ENCODE data around the gene SCUBE1.

SCUBE1 gene

GRCh38 chr22:43270949-43271348, 72.2 kb downstream of the SCUBE1 start:
- no peak overlapping the region for H2BK120ac ChIP-seq (ENCODE audit: low read depth, low read length)
- H3K18ac ChIP-seq (ENCODE audit: low read length) = no peak overlapping the region
- H3K79me1 ChIP-seq (ENCODE audit: low read depth, low read length) = peaks cover 18% of the 10 kb centered on the region
- H3K9me3 ChIP-seq (replicated peaks in 1 of 2; ENCODE audit: control insufficient read depth in 2 of 2, insufficient read depth in 1 of 2, low read depth in 1 of 2, low read length in 2 of 2) = peaks cover 0 to 4% of the 10 kb centered on the region in 2 donors
- H2AK5ac ChIP-seq (ENCODE audit: low read depth, low read length) = no peak overlapping the region
- H3K36me3 ChIP-seq (replicated peaks in 1 of 2; ENCODE audit: control insufficient read depth in 2 of 2, insufficient read depth in 2 of 2, low read length in 2 of 2) = peaks cover 0 to 8% of the 10 kb centered on the region in 2 donors
- no peak overlapping the region for H3K23ac ChIP-seq (ENCODE audit: low read depth, low read length, poor library complexity)
- H2BK15ac ChIP-seq (ENCODE audit: low read length) = no peak overlapping the region
- H4K91ac ChIP-seq (ENCODE audit: low read depth, low read length, poor library complexity) = no peak overlapping the region
- no peak overlapping the region for H2BK5ac ChIP-seq (ENCODE audit: low read length)
- WGBS, 2 donors (ENCODE audit: extremely low coverage in 2 of 2, insufficient read length in 2 of 2, insufficient replicate concordance in 1 of 2) = no CpG with 5 or more reads among the region's 7 CpGs
- DNase-seq (ENCODE audit: low spot score) = no peak
- H2AFZ ChIP-seq (ENCODE audit: low read length) = no peak overlapping the region
- H3K4me3 ChIP-seq (ENCODE audit: low read length in 2 of 2) = no peak overlapping the region
- no peak overlapping the region for H4K8ac ChIP-seq (ENCODE audit: low read depth, low read length)
- no peak overlapping the region for H3K27ac ChIP-seq (replicated peaks; ENCODE audit: low read length)
- peak overlapping the region; percentile 7 for H3K9ac ChIP-seq (ENCODE audit: low read depth, low read length, poor library complexity)
- H2BK12ac ChIP-seq (ENCODE audit: low read length) = no peak overlapping the region
- no peak overlapping the region for H3K4me2 ChIP-seq (ENCODE audit: insufficient read depth, low read length, poor library complexity, severe bottlenecking)
- H3K27me3 ChIP-seq (ENCODE audit: control insufficient read depth in 3 of 3, insufficient read depth in 3 of 3, low read depth in 1 of 3, low read length in 3 of 3) = peaks cover 0 to 77% (median 0%) of the 10 kb centered on the region in 3 experiments
- H3K4me1 ChIP-seq (ENCODE audit: control insufficient read depth in 2 of 2, insufficient read depth in 1 of 2, low read depth in 1 of 2, low read length in 2 of 2) = peaks cover 26 to 32% of the 10 kb centered on the region in 2 donors
- H3K14ac ChIP-seq (ENCODE audit: low read length) = no peak overlapping the region
- H3K4ac ChIP-seq (ENCODE audit: low read length) = no peak overlapping the region

- Histone ChIP-seq H2BK5ac (ENCODE audit: low read length) (no peak overlapping the region), H3K4me3 (ENCODE audit: low read length in 2 of 2) (no peak overlapping the region), H2AFZ (ENCODE audit: low read length) (no peak overlapping the region), H3K4me1 (ENCODE audit: control insufficient read depth in 2 of 2, insufficient read depth in 1 of 2, low read depth in 1 of 2, low read length in 2 of 2) (peaks cover 23 to 26% of the 10 kb centered on the region in 2 donors), H3K14ac (ENCODE audit: low read length) (no peak overlapping the region), H3K27ac (replicated peaks; ENCODE audit: low read length) (no peak overlapping the region), H3K18ac (ENCODE audit: low read length) (no peak overlapping the region), H3K23ac (ENCODE audit: low read depth, low read length, poor library complexity) (no peak overlapping the region), H3K36me3 (replicated peaks in 1 of 2; ENCODE audit: control insufficient read depth in 2 of 2, insufficient read depth in 2 of 2, low read length in 2 of 2) (peaks cover 0 to 7% of the 10 kb centered on the region in 2 donors), H3K27me3 (ENCODE audit: control insufficient read depth in 3 of 3, insufficient read depth in 3 of 3, low read depth in 1 of 3, low read length in 3 of 3) (peaks cover 0 to 76% (median 0%) of the 10 kb centered on the region in 3 experiments), H3K4ac (ENCODE audit: low read length) (no peak overlapping the region), H2AK5ac (ENCODE audit: low read depth, low read length) (no peak overlapping the region), H3K9ac (ENCODE audit: low read depth, low read length, poor library complexity) (no peak overlapping the region), H2BK120ac (ENCODE audit: low read depth, low read length) (no peak overlapping the region), H3K79me1 (ENCODE audit: low read depth, low read length) (peaks cover 18% of the 10 kb centered on the region), H3K9me3 (replicated peaks in 1 of 2; ENCODE audit: control insufficient read depth in 2 of 2, insufficient read depth in 1 of 2, low read depth in 1 of 2, low read length in 2 of 2) (peaks cover 0 to 4% of the 10 kb centered on the region in 2 donors), H2BK15ac (ENCODE audit: low read length) (no peak overlapping the region), H4K91ac (ENCODE audit: low read depth, low read length, poor library complexity) (no peak overlapping the region), H2BK12ac (ENCODE audit: low read length) (no peak overlapping the region), H4K8ac (ENCODE audit: low read depth, low read length) (no peak overlapping the region), H3K4me2 (ENCODE audit: insufficient read depth, low read length, poor library complexity, severe bottlenecking) (no peak overlapping the region)
- no peak for DNase-seq (ENCODE audit: low spot score)
- no CpG with 5 or more reads among the region's 13 CpGs for WGBS, 2 donors (ENCODE audit: extremely low coverage in 2 of 2, insufficient read length in 2 of 2, insufficient replicate concordance in 1 of 2)
Measured at GRCh38 chr22:43270314-43270908, 72.8 kb downstream of the SCUBE1 start.

- H3K79me1 ChIP-seq (ENCODE audit: low read depth, low read length) = peaks cover 18% of the 10 kb centered on the region
- H2AK5ac ChIP-seq (ENCODE audit: low read depth, low read length) = no peak overlapping the region
- no peak overlapping the region for H3K4me2 ChIP-seq (ENCODE audit: insufficient read depth, low read length, poor library complexity, severe bottlenecking)
- no peak overlapping the region for H3K4ac ChIP-seq (ENCODE audit: low read length)
- no peak overlapping the region for H4K8ac ChIP-seq (ENCODE audit: low read depth, low read length)
- no peak overlapping the region for H4K91ac ChIP-seq (ENCODE audit: low read depth, low read length, poor library complexity)
- H3K27ac ChIP-seq (replicated peaks; ENCODE audit: low read length) = peak overlapping the region; percentile 11
- H3K4me3 ChIP-seq (ENCODE audit: low read length in 2 of 2) = no peak overlapping the region
- no peak overlapping the region for H2BK15ac ChIP-seq (ENCODE audit: low read length)
- no peak overlapping the region for H3K14ac ChIP-seq (ENCODE audit: low read length)
- DNase-seq (ENCODE audit: low spot score) = no peak
- WGBS, 2 donors (ENCODE audit: extremely low coverage in 2 of 2, insufficient read length in 2 of 2, insufficient replicate concordance in 1 of 2) = no CpG with 5 or more reads among the region's 14 CpGs
- H3K18ac ChIP-seq (ENCODE audit: low read length) = no peak overlapping the region
- peaks cover 19 to 22% of the 10 kb centered on the region in 2 donors for H3K4me1 ChIP-seq (ENCODE audit: control insufficient read depth in 2 of 2, insufficient read depth in 1 of 2, low read depth in 1 of 2, low read length in 2 of 2)
- H3K27me3 ChIP-seq (ENCODE audit: control insufficient read depth in 3 of 3, insufficient read depth in 3 of 3, low read depth in 1 of 3, low read length in 3 of 3) = peaks cover 0 to 76% (median 0%) of the 10 kb centered on the region in 3 experiments
- no peak overlapping the region for H2BK120ac ChIP-seq (ENCODE audit: low read depth, low read length)
- peak overlapping the region; percentile 17 for H2AFZ ChIP-seq (ENCODE audit: low read length)
- H3K23ac ChIP-seq (ENCODE audit: low read depth, low read length, poor library complexity) = no peak overlapping the region
- peaks cover 0 to 4% of the 10 kb centered on the region in 2 donors for H3K9me3 ChIP-seq (replicated peaks in 1 of 2; ENCODE audit: control insufficient read depth in 2 of 2, insufficient read depth in 1 of 2, low read depth in 1 of 2, low read length in 2 of 2)
- no peak overlapping the region for H2BK5ac ChIP-seq (ENCODE audit: low read length)
- H2BK12ac ChIP-seq (ENCODE audit: low read length) = no peak overlapping the region
- no peak overlapping the region for H3K9ac ChIP-seq (ENCODE audit: low read depth, low read length, poor library complexity)
- peaks cover 0 to 7% of the 10 kb centered on the region in 2 donors for H3K36me3 ChIP-seq (replicated peaks in 1 of 2; ENCODE audit: control insufficient read depth in 2 of 2, insufficient read depth in 2 of 2, low read length in 2 of 2)
Measured at GRCh38 chr22:43269646-43270045, 73.5 kb downstream of the SCUBE1 start.

GRCh38 chr22:43269246-43269645, 73.9 kb downstream of the SCUBE1 start:
- DNase-seq (ENCODE audit: low spot score) = peak; percentile 54
- Histone ChIP-seq H2BK15ac (ENCODE audit: low read length) (no peak overlapping the region), H3K4me3 (ENCODE audit: low read length in 2 of 2) (no peak overlapping the region), H2BK5ac (ENCODE audit: low read length) (no peak overlapping the region), H4K8ac (ENCODE audit: low read depth, low read length) (no peak overlapping the region), H4K91ac (ENCODE audit: low read depth, low read length, poor library complexity) (no peak overlapping the region), H2AK5ac (ENCODE audit: low read depth, low read length) (no peak overlapping the region), H3K4me2 (ENCODE audit: insufficient read depth, low read length, poor library complexity, severe bottlenecking) (no peak overlapping the region), H2AFZ (ENCODE audit: low read length) (peak overlapping the region; percentile 17), H3K9ac (ENCODE audit: low read depth, low read length, poor library complexity) (no peak overlapping the region), H3K27ac (replicated peaks; ENCODE audit: low read length) (peak overlapping the region; percentile 16), H2BK12ac (ENCODE audit: low read length) (no peak overlapping the region), H2BK120ac (ENCODE audit: low read depth, low read length) (no peak overlapping the region), H3K23ac (ENCODE audit: low read depth, low read length, poor library complexity) (peak overlapping the region; percentile 32), H3K9me3 (replicated peaks in 1 of 2; ENCODE audit: control insufficient read depth in 2 of 2, insufficient read depth in 1 of 2, low read depth in 1 of 2, low read length in 2 of 2) (peaks cover 0 to 4% of the 10 kb centered on the region in 2 donors), H3K27me3 (ENCODE audit: control insufficient read depth in 3 of 3, insufficient read depth in 3 of 3, low read depth in 1 of 3, low read length in 3 of 3) (peaks cover 0 to 76% (median 0%) of the 10 kb centered on the region in 3 experiments), H3K18ac (ENCODE audit: low read length) (peak overlapping the region; percentile 75), H3K14ac (ENCODE audit: low read length) (peak overlapping the region; percentile 39), H3K4ac (ENCODE audit: low read length) (no peak overlapping the region), H3K79me1 (ENCODE audit: low read depth, low read length) (peaks cover 18% of the 10 kb centered on the region), H3K36me3 (replicated peaks in 1 of 2; ENCODE audit: control insufficient read depth in 2 of 2, insufficient read depth in 2 of 2, low read length in 2 of 2) (peaks cover 0 to 7% of the 10 kb centered on the region in 2 donors), H3K4me1 (ENCODE audit: control insufficient read depth in 2 of 2, insufficient read depth in 1 of 2, low read depth in 1 of 2, low read length in 2 of 2) (peaks cover 18 to 22% of the 10 kb centered on the region in 2 donors)
- WGBS, 2 donors (ENCODE audit: extremely low coverage in 2 of 2, insufficient read length in 2 of 2, insufficient replicate concordance in 1 of 2) = no CpG with 5 or more reads among the region's 16 CpGs

All from neuronal stem cell (in vitro differentiated cells).